Stimulated activated CD8-positive, alpha-beta memory T cell treated with anti-CD3 and anti-CD28 coated beads, Interleukin-12 subunit alpha, Interleukin-12 subunit beta, amount 100 ng/mL, for 1 hour (primary cell): ENCODE measurements around the gene WDFY4.

ENCODE experiments used
- DNase-seq: peaks from one replicate; pipeline ENCODE4 v3.0.0-alpha.2; 2020; ENCODE audit warnings: low read depth

Gene WDFY4

DNA sequence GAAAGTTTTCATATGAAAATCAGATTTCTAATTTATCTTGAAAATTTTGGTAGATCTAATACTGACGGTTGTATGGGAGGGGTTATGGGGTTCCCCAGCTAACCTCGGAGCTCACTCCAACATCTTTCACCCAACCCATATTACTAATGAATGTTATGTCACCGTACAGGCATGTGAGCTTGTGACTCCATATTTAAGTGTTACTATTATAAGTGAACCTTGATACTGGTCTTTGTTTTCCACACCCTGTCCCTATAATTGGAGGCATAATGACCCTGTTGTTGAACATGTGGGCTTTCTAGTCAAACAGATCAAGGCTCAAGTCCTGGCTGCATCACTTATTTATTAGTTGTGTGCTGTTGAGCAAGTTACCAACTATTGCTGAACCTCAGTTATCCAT lies 27.2 kb downstream of the WDFY4 start:
- DNase-seq, result no peak

DNA sequence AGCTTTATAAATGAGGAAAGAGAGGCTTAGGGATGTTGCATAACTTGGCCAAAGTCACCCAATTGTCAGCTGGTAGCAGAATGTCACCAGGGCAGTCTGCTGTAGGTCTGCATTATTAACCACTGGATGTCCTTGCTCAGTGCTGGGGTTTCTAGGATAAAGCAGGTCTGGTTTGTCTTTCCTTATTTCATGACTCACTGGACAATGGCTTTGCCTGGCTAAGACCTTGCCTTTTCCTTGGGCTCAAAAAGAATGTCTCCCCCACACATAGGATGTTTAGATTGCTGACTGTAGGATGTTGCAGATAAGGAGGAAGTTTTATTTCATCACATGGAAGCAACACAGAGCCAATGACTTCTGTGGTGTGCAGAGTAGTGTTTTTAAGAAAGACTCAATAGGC lies 29.4 kb downstream of the WDFY4 start:
- no peak for DNase-seq

GRCh38 chr10:48716416-48716815 lies 31.7 kb downstream of the WDFY4 start:
- DNase-seq, result no peak

- no peak for DNase-seq
Measured at GRCh38 chr10:48720611-48721010, 35.9 kb downstream of the WDFY4 start.

DNA sequence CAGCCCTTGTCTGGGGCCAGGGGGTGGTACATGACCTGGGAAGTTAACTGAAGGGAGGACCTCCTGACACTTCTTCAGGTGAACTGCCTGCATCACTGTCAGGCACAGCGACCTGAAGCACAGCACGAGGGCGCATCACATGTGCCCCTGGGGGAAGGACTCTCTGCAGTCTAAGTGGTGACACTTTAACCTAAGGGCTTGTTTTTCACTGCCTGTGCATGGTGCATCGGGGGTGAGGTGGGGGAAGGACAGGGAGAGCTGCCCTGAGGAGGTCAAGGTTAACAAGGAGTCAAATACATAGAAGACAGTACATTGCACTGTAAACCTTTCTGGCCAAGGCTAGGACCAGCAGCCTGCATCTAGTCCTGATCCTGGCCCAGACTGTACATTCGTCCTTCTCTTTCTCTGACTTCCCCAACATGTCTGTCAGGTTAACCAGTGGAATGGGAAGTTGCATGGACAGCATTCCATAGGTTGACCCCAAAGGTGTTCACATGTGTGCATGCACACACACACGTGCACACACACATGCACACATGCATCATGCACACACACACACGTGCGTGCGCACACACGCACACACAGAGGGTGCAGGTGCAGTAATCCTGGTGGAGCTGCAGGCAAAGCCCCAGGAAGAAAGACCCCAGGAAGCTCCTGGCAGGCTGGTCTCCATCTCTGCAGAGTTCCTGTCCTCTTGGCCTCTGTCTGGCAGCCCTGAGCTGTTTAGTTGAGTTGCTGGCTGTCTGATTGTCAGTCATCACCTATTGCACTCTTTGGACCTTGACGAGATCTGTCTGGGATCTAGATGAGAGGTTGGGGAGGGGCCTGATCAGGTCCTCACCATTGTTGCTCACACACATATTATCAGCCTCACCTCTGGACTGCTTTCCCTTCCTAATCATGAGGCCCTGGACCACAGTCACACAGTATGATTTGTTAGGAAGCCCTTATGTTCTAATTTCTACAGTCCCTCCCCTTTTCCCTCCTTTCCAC lies 37.8 kb downstream of the WDFY4 start:
- no peak for DNase-seq

- no peak for DNase-seq
Measured at GRCh38 chr10:48724127-48724526, 39.5 kb downstream of the WDFY4 start.

GRCh38 chr10:48725708-48726107 lies 41.0 kb downstream of the WDFY4 start:
- no peak for DNase-seq

DNA sequence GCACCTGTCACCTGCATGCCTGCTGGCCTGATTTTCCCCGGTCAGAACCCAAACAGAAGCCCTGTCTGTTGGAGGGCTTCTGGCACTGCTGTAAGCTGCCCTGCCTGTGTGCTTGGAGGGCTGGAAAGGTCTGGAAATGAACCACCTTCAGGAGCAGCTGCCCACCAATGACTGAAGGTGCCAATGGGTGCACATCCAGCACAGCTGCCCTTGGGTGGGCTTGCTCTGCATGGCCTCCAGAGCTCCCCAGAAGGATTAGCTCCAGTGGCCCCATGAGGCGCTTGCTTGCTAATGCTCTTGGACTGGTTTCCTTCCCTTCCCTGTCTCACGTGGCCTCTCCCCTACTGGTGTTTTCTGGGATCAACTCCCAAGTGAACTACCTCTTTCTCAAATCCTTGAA lies 43.2 kb downstream of the WDFY4 start:
- DNase-seq, result no peak

DNA sequence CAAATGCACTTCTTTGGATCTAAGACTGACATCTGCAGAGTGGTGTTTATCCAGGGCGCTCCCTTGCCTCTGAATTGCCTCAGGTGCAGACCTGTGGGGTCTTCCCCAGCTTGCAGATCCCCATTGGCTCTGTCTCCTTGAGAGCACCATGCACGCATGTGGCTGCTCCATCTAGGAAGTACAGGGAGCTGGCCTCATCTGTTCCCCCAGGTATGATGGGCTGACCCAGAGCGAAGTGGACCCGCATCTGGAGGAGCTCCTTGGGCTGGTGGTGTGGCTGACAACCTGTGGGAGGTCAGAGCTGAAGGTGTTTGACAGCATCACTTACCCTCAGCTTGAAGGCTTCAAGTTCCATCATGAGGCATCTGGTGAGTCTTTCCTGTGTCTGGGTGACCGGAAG lies 44.5 kb downstream of the WDFY4 start:
- DNase-seq, result no peak

DNA sequence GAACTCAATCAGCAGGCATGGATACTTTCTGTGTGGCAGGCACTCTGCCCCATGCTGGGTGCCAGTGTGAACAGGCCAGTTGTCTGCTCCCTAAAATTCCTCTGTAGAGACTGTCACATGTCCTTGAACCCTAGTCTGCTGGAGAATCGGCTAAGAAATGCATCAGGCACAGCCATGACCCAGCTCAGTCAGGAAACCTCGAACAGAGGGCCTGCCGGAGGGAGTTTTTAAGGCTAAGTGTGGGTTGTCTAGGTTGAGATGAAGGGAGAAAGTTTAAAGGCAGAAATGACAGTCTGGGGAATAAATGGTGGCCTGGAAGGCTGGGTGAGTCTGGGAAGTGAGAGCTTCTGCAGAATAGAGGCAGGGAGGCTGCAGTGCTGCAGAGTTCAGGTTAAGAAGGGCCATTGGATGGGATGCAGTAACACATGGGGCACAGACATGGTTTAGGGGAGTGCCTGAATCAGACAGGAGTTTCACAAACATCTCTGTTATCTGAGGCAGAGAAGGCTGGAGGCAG lies 45.3 kb downstream of the WDFY4 start:
- DNase-seq, result no peak

GRCh38 chr10:48731141-48731540 lies 46.5 kb downstream of the WDFY4 start:
- DNase-seq, result no peak

- DNase-seq, result no peak
Measured at GRCh38 chr10:48731654-48732053, 47.0 kb downstream of the WDFY4 start.

DNA sequence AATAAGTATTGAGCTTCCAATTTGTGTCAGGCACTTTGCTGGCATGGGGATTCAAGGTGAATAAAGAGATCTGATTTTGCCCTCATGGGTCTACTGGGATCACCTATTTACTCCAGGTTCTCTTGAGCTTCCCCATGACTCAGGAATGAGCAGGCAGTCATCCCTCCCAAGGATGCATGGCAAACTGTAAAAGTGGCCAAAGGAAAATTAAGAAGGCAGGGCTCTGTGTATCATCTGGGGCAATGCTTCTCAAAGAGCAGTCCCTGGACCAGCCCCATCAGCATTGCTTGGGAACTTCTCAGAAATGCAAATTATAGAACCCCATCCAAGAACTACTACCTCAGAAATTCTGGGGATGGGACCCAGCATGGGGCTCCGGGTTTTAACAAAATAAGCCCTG lies 48.7 kb downstream of the WDFY4 start:
- no peak for DNase-seq

GRCh38 chr10:48735836-48736390 lies 51.2 kb downstream of the WDFY4 start:
- no peak for DNase-seq

DNA sequence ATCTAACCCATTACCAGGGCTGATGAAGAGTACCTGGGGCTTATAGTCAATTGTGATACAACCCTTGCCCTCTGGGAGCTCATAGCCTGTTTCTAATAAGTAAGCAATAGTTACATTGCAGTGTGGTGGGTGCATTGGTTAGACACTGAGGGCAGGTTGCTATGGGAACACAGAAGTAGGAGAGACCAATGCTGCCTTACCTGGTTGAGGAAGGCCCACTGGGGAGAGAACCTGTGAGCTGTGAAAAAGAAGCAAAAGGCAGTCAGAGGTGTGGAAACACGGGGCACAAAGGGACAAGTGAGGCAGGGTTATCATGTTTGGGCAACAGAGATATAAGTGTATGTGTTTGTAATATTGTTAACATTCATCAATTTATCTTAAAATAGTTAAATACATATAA lies 51.9 kb downstream of the WDFY4 start:
- DNase-seq, result no peak

- no peak for DNase-seq
Measured at GRCh38 chr10:48737886-48738285, 53.2 kb downstream of the WDFY4 start.

DNA sequence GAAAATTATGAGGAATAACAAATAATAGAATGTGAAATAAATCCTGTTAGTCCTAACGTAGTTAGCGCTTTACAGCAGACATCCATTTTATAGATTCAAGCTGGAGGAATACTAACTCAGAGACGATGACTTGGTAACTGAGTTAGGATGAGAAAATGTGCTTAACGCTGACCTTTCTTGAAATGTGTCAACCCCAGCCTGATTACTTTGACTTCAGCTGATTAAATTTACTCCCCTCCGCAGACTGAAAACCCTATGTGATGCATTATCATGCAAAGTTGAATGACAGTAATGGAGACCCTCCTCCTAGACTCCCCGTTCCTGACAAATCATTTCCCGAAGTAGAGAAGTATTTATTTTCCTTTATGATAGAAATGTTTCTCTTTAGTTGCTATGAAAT lies 54.5 kb downstream of the WDFY4 start:
- DNase-seq, result no peak

DNA sequence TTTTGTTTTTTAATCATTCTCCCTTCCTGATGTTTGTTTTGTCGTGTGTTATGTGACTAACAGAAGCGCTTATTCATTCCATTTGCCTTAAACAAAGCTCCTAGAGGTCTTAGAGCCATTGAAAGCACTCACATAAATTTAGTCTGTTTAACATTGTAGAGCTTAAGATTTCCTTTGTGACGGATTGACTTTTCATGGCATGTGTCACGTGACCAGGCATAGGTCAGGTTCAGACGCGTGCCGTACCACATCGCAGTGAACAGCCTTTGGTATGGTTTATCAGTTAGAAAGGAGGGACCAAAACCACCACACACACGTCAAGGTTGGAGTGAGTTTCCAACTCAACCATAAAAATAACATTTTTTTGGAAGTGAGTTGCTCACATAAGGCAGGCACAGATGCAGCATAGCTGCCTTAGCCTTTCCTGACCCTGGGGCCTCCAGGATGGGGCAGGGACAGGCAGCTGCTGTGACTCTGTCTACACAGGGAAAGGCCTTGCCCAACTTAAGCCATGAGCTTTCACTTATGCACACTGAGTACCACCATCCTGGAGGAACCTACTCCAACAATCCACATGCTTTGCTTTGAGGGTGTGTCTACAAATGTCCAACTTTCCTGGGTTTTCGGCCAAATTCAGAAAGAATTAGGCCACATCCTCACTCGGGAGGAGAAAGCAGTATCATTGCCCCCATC lies 55.5 kb downstream of the WDFY4 start:
- no peak for DNase-seq

GRCh38 chr10:48740988-48741387 lies 56.3 kb downstream of the WDFY4 start:
- no peak for DNase-seq

- no peak for DNase-seq
Measured at GRCh38 chr10:48742891-48743860, 58.5 kb downstream of the WDFY4 start.

- no peak for DNase-seq
Measured at GRCh38 chr10:48744587-48744986, 59.9 kb downstream of the WDFY4 start.
